CD14-positive monocyte (primary cell): Measurements from ENCODE around the gene LRP10. TPM values are rescaled to one million over a fixed set of nuclear protein-coding genes. Genes with fewer than 3 reads are reported as not detected.

ENCODE experiments used
- DNase-seq, 3 donors: peaks; one replicate each; pipeline ENCODE4 v3.0.0-alpha.2; 2011 to 2022
- H2AFZ ChIP-seq: 2 replicates; pipeline ENCODE4 v1.6.0; 2012; ENCODE audit warnings: mild to moderate bottlenecking, low read depth, low read length, inconsistent platforms; ENCODE audit not compliant: insufficient read depth, poor library complexity, severe bottlenecking
- H3K27ac ChIP-seq, 2 donors: 1 replicate in 1 of 2; 2 replicates in 1 of 2; pipeline ENCODE4 v1.5.1; 2012 to 2013; ENCODE audit warnings: low read length in 2 of 2, control low read depth in 1 of 2, inconsistent platforms in 1 of 2, low read depth in 1 of 2, mild to moderate bottlenecking in 1 of 2
- H3K27me3 ChIP-seq, 2 donors: one replicate each; pipeline versions ENCODE4 v1.6.0 to v1.6.1; 2011 to 2013; ENCODE audit warnings: low read length in 2 of 2; ENCODE audit not compliant: control insufficient read depth in 2 of 2, insufficient read depth in 2 of 2
- H3K36me3 ChIP-seq, 2 donors: replicated peaks in 1 of 2; 1 replicate in 1 of 2; 2 replicates in 1 of 2; pipeline versions ENCODE4 v1.5.1 to v1.6.1; 2012 to 2013; ENCODE audit warnings: low read length in 2 of 2, control low read depth in 1 of 2, inconsistent platforms in 1 of 2, mild to moderate bottlenecking in 1 of 2; ENCODE audit not compliant: insufficient read depth in 2 of 2, control insufficient read depth in 1 of 2
- H3K4me1 ChIP-seq, 2 donors: 1 replicate in 1 of 2; 2 replicates in 1 of 2; pipeline versions ENCODE4 v1.5.1 to v1.6.1; 2012 to 2013; ENCODE audit warnings: low read length in 2 of 2, control low read depth in 1 of 2, inconsistent platforms in 1 of 2, mild to moderate bottlenecking in 1 of 2, moderate library complexity in 1 of 2; ENCODE audit not compliant: insufficient read depth in 2 of 2, control insufficient read depth in 1 of 2
- H3K4me2 ChIP-seq: replicated peaks from 2 replicates; pipeline ENCODE3; 2012; ENCODE audit warnings: low read length, moderate library complexity, mild to moderate bottlenecking; ENCODE audit not compliant: poor library complexity, severe bottlenecking; ENCODE audit errors: extremely low read depth
- H3K4me3 ChIP-seq, 3 experiments: fragments of 200-600 bp in 1 of 3; sonication (generic) in 1 of 3; replicated peaks in 1 of 3; 1 replicate in 2 of 3; 2 replicates in 1 of 3; pipeline ENCODE4 v1.5.1; 2011 to 2013; ENCODE audit warnings: low read length in 3 of 3, mild to moderate bottlenecking in 3 of 3, control low read depth in 2 of 3, low read depth in 2 of 3, inconsistent platforms in 1 of 3, moderate library complexity in 1 of 3
- H3K79me2 ChIP-seq: 2 replicates; pipeline ENCODE4 v1.6.0; 2012; ENCODE audit warnings: mild to moderate bottlenecking, control low read depth, inconsistent platforms, low read length, moderate library complexity; ENCODE audit not compliant: insufficient read depth
- H3K9ac ChIP-seq: 2 replicates; pipeline ENCODE4 v1.6.0; 2017; ENCODE audit warnings: low read length, mild to moderate bottlenecking; ENCODE audit not compliant: insufficient read depth, poor library complexity, severe bottlenecking
- H3K9me3 ChIP-seq, 2 donors: replicated peaks in 1 of 2; 1 replicate in 1 of 2; 2 replicates in 1 of 2; pipeline versions ENCODE4 v1.5.1 to v1.6.1; 2012 to 2013; ENCODE audit warnings: low read length in 2 of 2, control low read depth in 1 of 2; ENCODE audit not compliant: control insufficient read depth in 1 of 2, insufficient read depth in 1 of 2
- H4K20me1 ChIP-seq: 2 replicates; pipeline ENCODE4 v1.6.0; 2012; ENCODE audit warnings: mild to moderate bottlenecking, low read length, control low read depth, moderate library complexity; ENCODE audit not compliant: insufficient read depth
- H3K27ac Mint-ChIP-seq, 7 donors: one replicate each; pipeline ENCODE4 v1.8.0; 2020; ENCODE audit warnings: mild to moderate bottlenecking in 7 of 7, mixed read lengths in 7 of 7, moderate library complexity in 6 of 7, inconsistent platforms in 2 of 7
- H3K27me3 Mint-ChIP-seq, 3 donors: one replicate each; pipeline ENCODE4 v1.8.0; 2021 to 2022; ENCODE audit warnings: low read depth in 3 of 3, mild to moderate bottlenecking in 3 of 3, mixed read lengths in 3 of 3, moderate library complexity in 3 of 3, inconsistent platforms in 1 of 3
- H3K36me3 Mint-ChIP-seq, 2 donors: one replicate each; pipeline ENCODE4 v1.8.0; 2020; ENCODE audit warnings: mixed read lengths in 2 of 2, inconsistent platforms in 1 of 2, mild to moderate bottlenecking in 1 of 2
- H3K4me1 Mint-ChIP-seq: one replicate; pipeline ENCODE4 v1.8.0; 2020; ENCODE audit warnings: mild to moderate bottlenecking, mixed read lengths
- H3K4me3 Mint-ChIP-seq, 2 donors: one replicate each; pipeline ENCODE4 v1.8.0; 2020; ENCODE audit warnings: mild to moderate bottlenecking in 2 of 2, mixed read lengths in 2 of 2, moderate library complexity in 1 of 2
- H3K9me3 Mint-ChIP-seq, 7 donors: one replicate each; pipeline ENCODE4 v1.8.0; 2020 to 2022; ENCODE audit warnings: mixed read lengths in 7 of 7, mild to moderate bottlenecking in 6 of 7, moderate library complexity in 6 of 7, inconsistent platforms in 2 of 7
- WGBS: methylation state at CpG from one replicate; pipeline ENCODE4 v1.1.5; 2013; ENCODE audit warnings: missing lambda C conversion rate; ENCODE audit not compliant: insufficient coverage; 5-methylcytosine and 5-hydroxymethylcytosine counted together
- intact Hi-C, 2 donors: fragments of 100-400 bp; cut with micrococcal nuclease; formaldehyde crosslinking; loops; one replicate each; pipeline versions ENCODE4 v1.15.0 to v1.15.1; 2023
- polyA plus RNA-seq, 3 donors: library from polyadenylated mRNA; depleted of rRNA in 1 of 3; unstranded in 2 of 3; stranded (reverse) in 1 of 3; fragments of 300-500 nt in 2 of 3; fragments of >200 nt in 1 of 3; fragmentation: Illumina TruSeq in 2 of 3; gene quantifications; 1 replicate in 2 of 3; 2 replicates in 1 of 3; pipeline ENCODE4 v1.2.3, GENCODE V29; 2012 to 2021
- TF ChIP-seq, protein P1 (sequence below): fragments of 200-600 bp; IDR thresholded peaks from one replicate; pipeline ENCODE4 v1.8.0; 2022; ENCODE audit warnings: antibody characterized with exemption, mild to moderate bottlenecking

The LRP10 gene
- polyA plus RNA-seq, 3 donors = 39.0 to 65.1 (median 51.5) TPM

DNA sequence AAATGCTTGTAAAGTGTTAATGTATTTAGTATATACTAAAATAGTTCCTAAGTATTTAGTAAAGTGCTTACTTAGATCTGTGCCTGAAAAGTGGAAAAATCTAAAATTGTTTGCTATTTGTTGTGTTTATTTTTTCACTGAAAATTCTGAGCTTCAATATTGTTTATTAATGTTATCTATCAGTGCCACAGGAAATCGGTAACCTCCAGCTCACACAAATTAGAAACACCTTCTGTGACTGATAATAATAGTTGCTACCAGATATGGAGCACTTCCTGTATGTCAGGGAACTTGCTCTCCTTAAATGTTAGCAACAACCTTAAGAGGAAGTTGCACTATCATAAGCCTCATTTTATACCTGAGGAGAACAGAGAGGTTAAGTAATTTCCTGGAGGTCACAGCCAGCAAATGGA, 723 bp upstream of the LRP10 start:
- peaks cover 24 to 29% of the 10 kb centered on the region in 2 donors for H3K36me3 Mint-ChIP-seq
- peaks cover 19 to 25% of the 10 kb centered on the region in 2 donors for H3K4me1 ChIP-seq

DNA sequence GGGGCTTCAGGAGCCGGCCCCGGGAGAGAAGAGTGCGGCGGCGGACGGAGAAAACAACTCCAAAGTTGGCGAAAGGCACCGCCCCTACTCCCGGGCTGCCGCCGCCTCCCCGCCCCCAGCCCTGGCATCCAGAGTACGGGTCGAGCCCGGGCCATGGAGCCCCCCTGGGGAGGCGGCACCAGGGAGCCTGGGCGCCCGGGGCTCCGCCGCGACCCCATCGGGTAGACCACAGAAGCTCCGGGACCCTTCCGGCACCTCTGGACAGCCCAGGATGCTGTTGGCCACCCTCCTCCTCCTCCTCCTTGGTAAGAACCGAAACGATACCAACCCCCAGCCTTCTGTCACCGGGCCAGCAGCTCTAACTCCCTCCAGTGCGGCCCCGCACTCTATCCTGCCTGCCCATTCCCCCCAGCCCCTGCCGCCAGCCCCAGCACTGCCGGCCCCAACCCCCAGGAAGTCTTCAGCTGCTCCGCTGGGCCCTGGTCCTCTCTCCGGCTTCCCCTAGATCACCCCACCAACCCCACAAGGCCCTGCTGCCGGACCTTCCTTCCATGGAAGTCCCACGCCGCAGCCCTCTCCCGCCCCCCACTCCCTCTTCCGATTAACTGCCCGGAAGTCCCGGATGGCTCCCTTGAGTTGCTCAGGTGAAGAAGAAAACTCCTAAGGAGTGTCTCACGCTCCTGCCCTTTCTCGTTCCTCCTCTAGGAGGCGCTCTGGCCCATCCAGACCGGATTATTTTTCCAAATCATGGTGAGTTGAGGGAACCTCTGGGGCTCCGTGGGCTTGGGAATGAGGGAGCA, 693 bp downstream of the LRP10 start:
- Histone ChIP-seq H3K4me1 (peaks cover 19 to 25% of the 10 kb centered on the region in 2 donors), H3K9me3 (no peaks in the 10 kb centered on the region), H3K27me3 (no peaks in the 10 kb centered on the region), H4K20me1 (peaks cover 44% of the 10 kb centered on the region), H3K36me3 (peaks cover 36 to 43% of the 10 kb centered on the region in 2 donors), H3K9ac (peak overlapping the region; percentile 87), H3K4me2 (peak overlapping the region; percentile 82), H3K4me3 (peak overlapping the region; percentile 76 to 93 (median 90)), H2AFZ (peak overlapping the region; percentile 92), H3K27ac (peak overlapping the region; percentile 78 to 91), H3K79me2 (peaks cover 23% of the 10 kb centered on the region)
- WGBS = under 1% methylated on average over 42 of the region's 45 CpGs
- Mint-ChIP-seq H3K4me1 (peaks cover 23% of the 10 kb centered on the region), H3K36me3 (peaks cover 37 to 43% of the 10 kb centered on the region in 2 donors), H3K27me3 (peaks cover 0 to 2% (median 0%) of the 10 kb centered on the region in 3 donors), H3K9me3 (peaks cover 0 to 2% (median 0%) of the 10 kb centered on the region in 7 donors), H3K27ac (peak overlapping the region in 6 of 7 donors; percentile 50 to 97 (median 90)), H3K4me3 (peak overlapping the region; percentile 83 to 92)
- peak; percentile 49 to 71 (median 68) for DNase-seq
- intact Hi-C loops = loop anchor here in 1 of 2 donors (5.0 kb wide), 1 partner anchor 45 kb away; the partner anchor contains the start of gene RBM23
- TF ChIP-seq, protein P1, sequence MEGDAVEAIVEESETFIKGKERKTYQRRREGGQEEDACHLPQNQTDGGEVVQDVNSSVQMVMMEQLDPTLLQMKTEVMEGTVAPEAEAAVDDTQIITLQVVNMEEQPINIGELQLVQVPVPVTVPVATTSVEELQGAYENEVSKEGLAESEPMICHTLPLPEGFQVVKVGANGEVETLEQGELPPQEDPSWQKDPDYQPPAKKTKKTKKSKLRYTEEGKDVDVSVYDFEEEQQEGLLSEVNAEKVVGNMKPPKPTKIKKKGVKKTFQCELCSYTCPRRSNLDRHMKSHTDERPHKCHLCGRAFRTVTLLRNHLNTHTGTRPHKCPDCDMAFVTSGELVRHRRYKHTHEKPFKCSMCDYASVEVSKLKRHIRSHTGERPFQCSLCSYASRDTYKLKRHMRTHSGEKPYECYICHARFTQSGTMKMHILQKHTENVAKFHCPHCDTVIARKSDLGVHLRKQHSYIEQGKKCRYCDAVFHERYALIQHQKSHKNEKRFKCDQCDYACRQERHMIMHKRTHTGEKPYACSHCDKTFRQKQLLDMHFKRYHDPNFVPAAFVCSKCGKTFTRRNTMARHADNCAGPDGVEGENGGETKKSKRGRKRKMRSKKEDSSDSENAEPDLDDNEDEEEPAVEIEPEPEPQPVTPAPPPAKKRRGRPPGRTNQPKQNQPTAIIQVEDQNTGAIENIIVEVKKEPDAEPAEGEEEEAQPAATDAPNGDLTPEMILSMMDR = peak; percentile 90

More for the DNA sequence above, 723 bp upstream of the LRP10 start:
- Histone ChIP-seq H3K79me2 (peaks cover 23% of the 10 kb centered on the region), H3K9me3 (no peaks in the 10 kb centered on the region), H3K27ac (peak overlapping the region; percentile 78 to 91), H3K9ac (peak overlapping the region; percentile 87), H3K4me2 (peak overlapping the region; percentile 82), H2AFZ (peak overlapping the region; percentile 92), H3K4me3 (peak overlapping the region; percentile 76 to 93 (median 90)), H3K27me3 (no peaks in the 10 kb centered on the region), H4K20me1 (peaks cover 31% of the 10 kb centered on the region), H3K36me3 (peaks cover 22 to 29% of the 10 kb centered on the region in 2 donors)
- intact Hi-C loops = loop anchor here in 1 of 2 donors (5.0 kb wide), 1 partner anchor 46 kb away; the partner anchor contains the start of gene RBM23
- WGBS = no CpG with 5 or more reads among the region's 1 CpG
- peak overlapping the region; percentile 81 to 92 for H3K4me3 Mint-ChIP-seq
- TF ChIP-seq, protein P1 = no peak
- H3K27me3 Mint-ChIP-seq = peaks cover 0 to 4% (median 2%) of the 10 kb centered on the region in 3 donors
- H3K9me3 Mint-ChIP-seq = peaks cover 0 to 2% (median 0%) of the 10 kb centered on the region in 7 donors
- peaks cover 23% of the 10 kb centered on the region for H3K4me1 Mint-ChIP-seq
- peak overlapping the region; percentile 94 to 98 (median 97) for H3K27ac Mint-ChIP-seq
- DNase-seq = peak in 2 of 3 donors; percentile 57 to 63
